A673 (cell line): Measurements from ENCODE around the gene TASOR.

ENCODE experiments used
- CTCF ChIP-seq: fragments of 300-800, 200-600 bp; sonication (generic); conservative IDR thresholded peaks from 2 replicates; pipeline ENCODE4 v1.5.1; 2017; ENCODE audit warnings: low read depth, mild to moderate bottlenecking, antibody characterized with exemption, low read length, moderate library complexity, mixed read lengths
- EZH2 ChIP-seq: fragments of 200-600 bp; sonication (generic); IDR thresholded peaks from 2 replicates; pipeline ENCODE4 v1.6.1; 2017; ENCODE audit warnings: borderline replicate concordance, low read depth, mild to moderate bottlenecking, mixed read lengths, antibody characterized with exemption, low read length; ENCODE audit not compliant: poor library complexity, severe bottlenecking

GRCh38 chr3:56700151-56700550 is 17.1 kb upstream of the TASOR start:
- TF ChIP-seq CTCF = no peak
- TF ChIP-seq EZH2 = no peak
